Mesothelial cell of epicardium (in vitro differentiated cells): ENCODE data around the gene KNL1. TPM values are rescaled to one million over a fixed set of nuclear protein-coding genes. Genes with fewer than 3 reads are reported as not detected.

ENCODE experiments used
- DNase-seq, 2 experiments: peaks; one replicate each; pipeline ENCODE4 v3.0.0; 2021; ENCODE audit warnings: low spot score in 2 of 2; ENCODE audit not compliant: unreplicated experiment in 2 of 2
- H3K27ac Mint-ChIP-seq: 2 replicates; pipeline ENCODE4 v1.8.0; 2021; ENCODE audit warnings: mixed read lengths
- H3K27me3 Mint-ChIP-seq: 2 replicates; pipeline ENCODE4 v1.8.0; 2021; ENCODE audit warnings: low read depth, mixed read lengths
- H3K36me3 Mint-ChIP-seq: 2 replicates; pipeline ENCODE4 v1.8.0; 2021; ENCODE audit warnings: mixed read lengths
- H3K4me1 Mint-ChIP-seq: 2 replicates; pipeline ENCODE4 v1.8.0; 2021; ENCODE audit warnings: mixed read lengths
- H3K4me3 Mint-ChIP-seq: 2 replicates; pipeline ENCODE4 v1.8.0; 2021; ENCODE audit warnings: mild to moderate bottlenecking, moderate library complexity, mixed read lengths
- H3K9me3 Mint-ChIP-seq: 2 replicates; pipeline ENCODE4 v1.8.0; 2021; ENCODE audit warnings: mixed read lengths
- CTCF ChIP-seq: fragments of 200-600 bp; sonication (generic); IDR thresholded peaks from one replicate; pipeline ENCODE4 v1.5.0; 2021; ENCODE audit warnings: antibody characterized with exemption; ENCODE audit not compliant: unreplicated experiment
- total RNA-seq: library from RNA; stranded (reverse); gene quantifications from 3 replicates; pipeline ENCODE4 v1.2.1, GENCODE V29; 2021

Gene KNL1
- total RNA-seq, 1 donor from 2014 or later: 8.8 TPM

GRCh38 chr15:40684381-40684780, 90.3 kb downstream of the KNL1 start:
- Mint-ChIP-seq H3K4me1 (no peaks in the 10 kb centered on the region), H3K9me3 (peaks cover 4% of the 10 kb centered on the region), H3K36me3 (peaks cover 3% of the 10 kb centered on the region), H3K4me3 (no peak overlapping the region), H3K27ac (no peak overlapping the region), H3K27me3 (no peaks in the 10 kb centered on the region)
- no peak for TF ChIP-seq CTCF
- DNase-seq: no peak

GRCh38 chr15:40685376-40685775, 91.3 kb downstream of the KNL1 start:
- Mint-ChIP-seq H3K4me1 (no peaks in the 10 kb centered on the region), H3K27me3 (no peaks in the 10 kb centered on the region), H3K9me3 (peaks cover 4% of the 10 kb centered on the region), H3K4me3 (no peak overlapping the region), H3K27ac (no peak overlapping the region), H3K36me3 (peaks cover 3% of the 10 kb centered on the region)
- no peak for TF ChIP-seq CTCF
- DNase-seq: no peak

- no peaks in the 10 kb centered on the region for H3K27me3 Mint-ChIP-seq
- no peak overlapping the region for H3K4me3 Mint-ChIP-seq
- H3K27ac Mint-ChIP-seq: no peak overlapping the region
- no peak for DNase-seq
- H3K4me1 Mint-ChIP-seq: peaks cover 5% of the 10 kb centered on the region
- no peak for TF ChIP-seq CTCF
- H3K9me3 Mint-ChIP-seq: peaks cover 4% of the 10 kb centered on the region
- peaks cover 3% of the 10 kb centered on the region for H3K36me3 Mint-ChIP-seq
Measured at GRCh38 chr15:40688932-40689799, 95.1 kb downstream of the KNL1 start.

GRCh38 chr15:40691737-40692136, 97.7 kb downstream of the KNL1 start:
- H3K4me1 Mint-ChIP-seq: peaks cover 13% of the 10 kb centered on the region
- no peaks in the 10 kb centered on the region for H3K27me3 Mint-ChIP-seq
- H3K27ac Mint-ChIP-seq: no peak overlapping the region
- no peaks in the 10 kb centered on the region for H3K36me3 Mint-ChIP-seq
- no peak for TF ChIP-seq CTCF
- no peak for DNase-seq
- H3K4me3 Mint-ChIP-seq: no peak overlapping the region
- H3K9me3 Mint-ChIP-seq: no peaks in the 10 kb centered on the region

- Mint-ChIP-seq H3K36me3 (no peaks in the 10 kb centered on the region), H3K4me3 (peak overlapping the region; percentile 92), H3K27me3 (no peaks in the 10 kb centered on the region), H3K27ac (peak overlapping the region; percentile 95), H3K9me3 (no peaks in the 10 kb centered on the region), H3K4me1 (peaks cover 14% of the 10 kb centered on the region)
- no peak for TF ChIP-seq CTCF
- DNase-seq: no peak
Measured at GRCh38 chr15:40693904-40694687, 100.0 kb downstream of the KNL1 start.
